HG03103 (cell line): ENCODE results near the gene EPB41L3.
"Not testable (repeated sequence)": the region's sequence is repeated elsewhere in the genome, so short reads cannot be mapped to it uniquely, and the experiment has no call there.

Experiments
- ATAC-seq: cut with Tn5 transposase; IDR thresholded peaks from one replicate; pipeline ENCODE4 v1.9.1; 2021; ENCODE audit warnings: low read depth; ENCODE audit not compliant: unreplicated experiment

Gene EPB41L3

DNA sequence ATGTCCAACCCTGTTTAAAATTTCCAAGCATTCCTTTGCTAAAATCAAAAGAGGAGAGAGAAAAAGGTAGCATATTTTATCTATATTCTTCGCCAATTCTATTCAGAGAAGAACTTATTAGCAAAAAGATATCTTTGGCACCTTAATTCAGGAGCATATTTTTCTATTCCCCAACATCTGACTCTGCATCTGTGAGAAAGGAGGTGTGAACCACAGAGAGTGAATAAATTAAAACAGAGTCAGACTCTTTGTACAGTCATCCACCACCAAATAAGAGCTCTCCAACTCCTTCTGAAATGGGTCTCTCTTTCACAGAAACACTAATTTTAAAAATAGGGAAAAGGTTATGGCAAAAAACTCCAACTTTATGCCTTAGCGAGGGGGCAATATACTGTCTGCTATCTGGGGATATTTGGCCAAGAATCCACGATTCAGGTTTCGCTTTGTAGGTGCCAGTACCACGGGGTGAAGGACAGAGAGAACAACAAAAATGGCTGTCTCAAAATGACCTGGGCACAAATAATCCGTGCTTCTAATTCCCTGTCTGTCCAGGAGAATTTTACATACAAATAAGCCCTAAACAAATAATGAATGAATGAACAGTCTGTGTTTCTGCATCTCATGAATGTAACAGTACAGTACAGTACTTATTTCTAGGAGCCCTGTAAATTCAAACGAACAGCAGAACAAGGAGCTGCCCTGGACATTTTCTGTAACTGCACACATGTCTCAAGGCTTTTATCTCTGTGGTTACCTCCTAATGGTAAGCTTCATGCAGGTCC lies 43.4 kb downstream of the EPB41L3 start:
- no peak for ATAC-seq

DNA sequence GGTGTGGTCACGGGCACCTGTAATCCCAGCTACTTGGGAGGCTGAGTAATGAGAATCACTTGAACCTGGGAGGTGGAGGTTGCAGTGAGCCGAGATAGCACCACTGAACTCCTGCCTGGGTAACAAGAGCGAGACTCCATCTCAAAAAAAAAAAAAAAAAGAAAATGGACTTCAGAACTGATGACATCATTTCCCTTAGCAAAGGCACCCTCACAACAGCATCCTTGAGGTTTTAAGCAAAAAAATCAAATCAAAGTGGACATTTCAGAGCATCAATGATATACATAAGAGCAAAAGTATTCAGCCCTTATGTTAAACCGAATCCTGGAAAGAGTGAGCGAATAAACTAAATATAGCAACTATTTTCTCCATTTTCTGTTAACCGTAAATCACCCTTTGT lies 45.3 kb downstream of the EPB41L3 start:
- ATAC-seq, result no peak

DNA sequence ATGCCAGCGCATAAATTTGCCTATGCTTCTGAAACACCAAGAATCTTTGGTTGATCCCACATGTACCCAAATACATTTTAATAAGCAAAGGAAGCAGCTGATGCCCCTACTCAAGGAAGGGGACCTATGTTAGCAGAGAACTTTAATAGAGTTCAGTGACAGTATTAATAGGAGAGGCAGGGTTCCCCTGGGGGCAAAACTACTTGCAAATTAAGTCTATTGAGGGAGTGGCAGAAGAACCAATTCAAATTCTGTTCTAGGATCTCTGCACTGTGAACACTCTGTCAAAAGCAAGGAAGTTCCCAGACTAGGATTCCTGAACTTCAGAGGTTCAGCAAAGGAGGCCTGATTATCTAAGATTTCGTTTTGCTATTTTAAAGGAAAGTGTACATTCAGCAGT lies 47.5 kb downstream of the EPB41L3 start:
- no peak for ATAC-seq

GRCh38 chr18:5490753-5491480 lies 52.9 kb downstream of the EPB41L3 start:
- no peak for ATAC-seq

GRCh38 chr18:5488844-5489243 lies 55.0 kb downstream of the EPB41L3 start:
- ATAC-seq, result no peak

DNA sequence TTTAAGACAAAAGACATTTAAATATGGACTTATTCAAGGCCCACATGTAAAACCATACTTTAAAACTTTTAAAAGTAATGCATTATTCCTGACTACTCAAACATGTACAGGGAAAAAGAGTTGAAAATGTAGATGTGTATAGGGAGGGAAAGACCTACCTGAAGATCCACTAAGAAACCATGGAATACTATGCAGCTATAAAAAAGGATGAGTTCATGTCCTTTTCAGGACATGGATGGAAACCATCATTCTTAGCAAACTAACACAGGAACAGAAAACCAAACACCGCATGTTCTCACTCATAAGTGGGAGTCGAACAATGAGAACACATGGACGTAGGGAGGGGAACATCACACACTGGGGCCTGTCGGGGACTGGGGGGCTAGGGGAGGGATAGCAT lies 55.8 kb downstream of the EPB41L3 start:
- not testable (repeated sequence) for ATAC-seq

- no peak for ATAC-seq
Observed at GRCh38 chr18:5484526-5484925, 59.3 kb downstream of the EPB41L3 start.

- no peak for ATAC-seq
Observed at GRCh38 chr18:5481621-5482020, 62.2 kb downstream of the EPB41L3 start.

DNA sequence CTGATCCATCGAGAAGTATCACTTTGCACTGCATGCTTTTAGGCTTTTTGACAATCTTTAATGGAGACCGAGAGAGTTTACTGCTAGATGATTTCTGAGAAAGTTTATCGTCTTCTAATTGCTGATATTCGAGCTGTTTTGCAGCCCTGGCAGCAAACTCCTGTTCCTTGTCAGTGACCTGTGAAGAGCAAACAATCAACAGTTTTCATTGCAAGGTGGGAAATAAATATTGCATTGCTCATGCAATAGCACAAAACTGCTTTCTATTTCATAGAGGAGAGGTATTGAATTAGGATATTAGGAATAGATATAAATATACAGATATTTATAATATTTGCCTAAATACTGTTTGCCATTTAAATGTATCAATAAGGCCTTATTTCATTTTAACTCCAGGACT lies 65.5 kb downstream of the EPB41L3 start:
- no peak for ATAC-seq

GRCh38 chr18:5476961-5477800 lies 66.6 kb downstream of the EPB41L3 start:
- ATAC-seq, result no peak

- ATAC-seq, result no peak
Observed at GRCh38 chr18:5475267-5475666, 68.5 kb downstream of the EPB41L3 start.

DNA sequence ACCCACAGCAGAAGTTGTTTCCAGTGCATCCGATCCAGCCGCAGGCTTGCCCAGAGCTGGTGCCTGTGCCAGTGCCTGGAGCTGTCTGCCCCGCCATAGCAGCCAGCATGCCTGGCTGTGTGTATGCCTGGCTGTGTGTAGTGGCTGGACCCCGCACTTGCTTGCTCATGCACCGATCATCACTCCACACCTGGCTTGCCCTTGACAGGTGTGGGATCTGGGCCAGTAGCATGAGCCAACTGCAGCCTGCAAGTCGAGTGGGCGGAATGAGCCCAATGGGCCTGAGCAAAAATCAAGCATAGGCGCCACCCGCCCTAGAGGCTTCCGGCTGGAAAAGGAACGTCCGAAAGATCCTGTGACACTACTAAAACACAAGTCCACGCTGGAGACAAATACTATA lies 74.5 kb downstream of the EPB41L3 start:
- ATAC-seq, result no peak

- no peak for ATAC-seq
Observed at GRCh38 chr18:5468394-5468793, 75.4 kb downstream of the EPB41L3 start.

- ATAC-seq, result no peak
Observed at GRCh38 chr18:5467671-5468070, 76.1 kb downstream of the EPB41L3 start.

DNA sequence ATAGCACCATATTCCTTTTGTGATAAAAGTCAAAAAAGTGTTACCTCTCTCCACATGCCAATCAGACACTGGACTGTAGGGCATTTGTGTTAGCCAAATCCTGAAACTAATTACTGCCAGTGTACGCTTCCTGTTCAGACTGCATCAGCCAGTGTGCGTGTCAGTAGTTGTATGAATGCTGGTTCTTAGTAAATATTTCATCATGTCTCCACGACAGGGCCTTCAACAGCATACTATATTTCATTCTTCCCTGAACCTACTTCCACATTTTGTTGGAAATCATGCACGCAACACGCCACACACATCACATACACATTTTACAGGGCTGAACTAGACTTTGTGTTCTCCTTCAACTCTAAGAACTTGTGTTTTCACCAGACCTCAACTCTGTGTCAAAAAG lies 77.5 kb downstream of the EPB41L3 start:
- no peak for ATAC-seq

- no peak for ATAC-seq
Observed at GRCh38 chr18:5464251-5464650, 79.5 kb downstream of the EPB41L3 start.

- no peak for ATAC-seq
Observed at GRCh38 chr18:5463831-5464230, 80.0 kb downstream of the EPB41L3 start.

- ATAC-seq, result no peak
Observed at GRCh38 chr18:5463390-5463789, 80.4 kb downstream of the EPB41L3 start.

GRCh38 chr18:5462227-5462626 lies 81.6 kb downstream of the EPB41L3 start:
- ATAC-seq, result no peak

DNA sequence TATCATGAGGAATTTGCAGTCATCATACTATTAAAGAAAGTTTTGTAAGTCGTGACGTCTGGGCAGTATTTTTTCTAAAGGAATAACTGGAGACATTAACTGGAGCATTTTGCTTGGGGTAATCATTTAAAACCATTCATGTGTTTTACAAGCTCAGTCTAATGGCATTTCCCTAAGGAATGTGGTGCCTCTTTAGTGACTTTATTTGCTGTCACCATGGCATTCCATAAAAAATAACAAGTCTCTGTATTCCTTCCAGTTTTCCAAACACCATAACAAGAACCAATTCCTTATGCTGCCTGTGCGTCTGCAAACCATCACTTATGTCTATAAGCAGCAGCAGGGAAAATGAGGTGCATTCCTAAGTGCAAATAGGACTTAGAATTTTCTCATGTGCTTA lies 82.8 kb downstream of the EPB41L3 start:
- no peak for ATAC-seq

- no peak for ATAC-seq
Observed at GRCh38 chr18:5457462-5457957, 86.3 kb downstream of the EPB41L3 start.
